NB4 (cell line): ENCODE data around the gene UTP18.

Experiments used
- MAX ChIP-seq: IDR thresholded peaks from 2 replicates; pipeline ENCODE4 v1.6.1; 2011; ENCODE audit warnings: low read depth, low read length
- MYC ChIP-seq: IDR thresholded peaks from 2 replicates; pipeline ENCODE4 v1.6.1; 2011; ENCODE audit warnings: low read depth, low read length
- POLR2A ChIP-seq: IDR thresholded peaks from 2 replicates; pipeline ENCODE4 v1.6.1; 2011; ENCODE audit warnings: mild to moderate bottlenecking; ENCODE audit not compliant: insufficient read length; ENCODE audit errors: extremely low read depth
- TF ChIP-seq, protein P1 (sequence below): IDR thresholded peaks from one replicate; pipeline ENCODE4 v1.5.1; 2012; ENCODE audit warnings: low read depth, low read length

DNA sequence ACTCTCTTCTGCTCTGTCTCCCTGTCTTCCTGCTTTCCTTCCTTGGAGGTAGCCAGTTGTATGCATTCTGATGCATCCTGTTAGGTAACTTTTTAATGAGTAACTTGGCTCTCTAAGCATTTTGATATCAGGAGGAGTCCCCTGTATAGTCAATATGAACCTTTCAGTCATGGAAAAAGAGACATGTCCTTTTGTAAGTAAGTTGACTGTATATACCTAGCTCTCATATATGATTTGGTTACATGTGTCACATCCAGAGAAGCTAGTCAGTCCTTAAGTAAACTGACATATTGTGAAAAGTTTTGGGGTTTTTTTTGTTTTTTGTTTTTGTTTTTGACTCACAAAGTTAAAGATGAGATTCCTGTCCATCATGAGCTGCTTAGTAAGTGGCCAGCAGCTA lies 18.8 kb downstream of the UTP18 start:
- TF ChIP-seq POLR2A (no peak), MAX (no peak), MYC (no peak)
- TF ChIP-seq, protein P1, sequence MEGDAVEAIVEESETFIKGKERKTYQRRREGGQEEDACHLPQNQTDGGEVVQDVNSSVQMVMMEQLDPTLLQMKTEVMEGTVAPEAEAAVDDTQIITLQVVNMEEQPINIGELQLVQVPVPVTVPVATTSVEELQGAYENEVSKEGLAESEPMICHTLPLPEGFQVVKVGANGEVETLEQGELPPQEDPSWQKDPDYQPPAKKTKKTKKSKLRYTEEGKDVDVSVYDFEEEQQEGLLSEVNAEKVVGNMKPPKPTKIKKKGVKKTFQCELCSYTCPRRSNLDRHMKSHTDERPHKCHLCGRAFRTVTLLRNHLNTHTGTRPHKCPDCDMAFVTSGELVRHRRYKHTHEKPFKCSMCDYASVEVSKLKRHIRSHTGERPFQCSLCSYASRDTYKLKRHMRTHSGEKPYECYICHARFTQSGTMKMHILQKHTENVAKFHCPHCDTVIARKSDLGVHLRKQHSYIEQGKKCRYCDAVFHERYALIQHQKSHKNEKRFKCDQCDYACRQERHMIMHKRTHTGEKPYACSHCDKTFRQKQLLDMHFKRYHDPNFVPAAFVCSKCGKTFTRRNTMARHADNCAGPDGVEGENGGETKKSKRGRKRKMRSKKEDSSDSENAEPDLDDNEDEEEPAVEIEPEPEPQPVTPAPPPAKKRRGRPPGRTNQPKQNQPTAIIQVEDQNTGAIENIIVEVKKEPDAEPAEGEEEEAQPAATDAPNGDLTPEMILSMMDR: no peak
